Subcutaneous abdominal adipose tissue (tissue), 5 donors: Measurements from ENCODE around the gene RPS27L.

ENCODE experiments used
- H3K27ac ChIP-seq: one replicate; pipeline ENCODE4 v1.7.0; 2013; ENCODE audit warnings: low read depth, mild to moderate bottlenecking, inconsistent platforms, low read length, moderate library complexity
- H3K27me3 ChIP-seq, 5 donors: one replicate each; pipeline ENCODE4 v1.7.0; 2013; ENCODE audit warnings: low read length in 5 of 5, inconsistent platforms in 1 of 5; ENCODE audit not compliant: control insufficient read depth in 5 of 5, insufficient read depth in 4 of 5
- H3K36me3 ChIP-seq, 5 donors: one replicate each; pipeline ENCODE4 v1.7.0; 2013; ENCODE audit warnings: low read length in 5 of 5; ENCODE audit not compliant: control insufficient read depth in 5 of 5, insufficient read depth in 5 of 5
- H3K4me1 ChIP-seq, 5 donors: one replicate each; pipeline ENCODE4 v1.7.0; 2013; ENCODE audit warnings: low read length in 5 of 5, mild to moderate bottlenecking in 3 of 5, moderate library complexity in 1 of 5; ENCODE audit not compliant: control insufficient read depth in 5 of 5, insufficient read depth in 5 of 5
- H3K4me3 ChIP-seq, 5 donors: one replicate each; pipeline ENCODE4 v1.7.0; 2013; ENCODE audit warnings: low read length in 5 of 5, low read depth in 1 of 5
- H3K9ac ChIP-seq, 5 donors: one replicate each; pipeline ENCODE4 v1.7.0; 2013; ENCODE audit warnings: low read length in 5 of 5, mild to moderate bottlenecking in 4 of 5, moderate library complexity in 3 of 5
- H3K9me3 ChIP-seq, 5 donors: one replicate each; pipeline ENCODE4 v1.7.0; 2013; ENCODE audit warnings: low read length in 5 of 5; ENCODE audit not compliant: control insufficient read depth in 5 of 5
- donor health status: healthy.
- donor health status: healthy.
- donor health status: healthy.
- donor health status: healthy.
- donor health status: healthy.

Gene RPS27L

DNA sequence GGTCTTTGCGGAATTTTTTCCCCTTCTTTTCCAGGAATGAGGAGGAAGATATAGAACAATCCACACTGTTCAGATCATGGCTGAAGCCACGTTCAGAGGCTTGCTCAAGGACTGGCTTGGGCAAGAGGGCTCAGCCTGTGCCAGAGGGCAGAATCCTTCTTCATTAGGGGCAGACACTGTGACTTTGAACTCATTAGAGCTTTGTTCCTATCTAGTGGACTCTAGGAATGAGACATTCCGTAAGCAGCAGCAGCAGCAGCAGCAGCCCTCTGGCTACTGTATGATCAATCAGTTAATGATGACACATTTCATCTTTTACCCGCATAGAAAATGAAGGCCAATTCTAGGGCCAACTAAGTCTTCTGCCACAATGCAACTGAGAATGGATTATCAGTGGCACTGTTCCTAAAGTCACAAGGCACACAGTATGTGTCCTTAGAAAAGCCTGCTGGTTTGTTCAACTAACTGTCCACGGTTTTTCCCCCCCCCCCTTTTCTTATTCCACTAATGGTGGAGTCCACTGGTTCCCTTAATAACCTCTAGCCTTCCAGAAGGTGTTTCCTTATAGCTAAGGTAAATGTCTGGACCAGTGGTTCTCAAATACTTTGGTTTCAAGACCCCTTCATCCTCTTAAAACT is 30.4 kb upstream of the RPS27L start:
- Histone ChIP-seq H3K4me1 (peaks cover 0 to 34% (median 25%) of the 10 kb centered on the region in 5 donors), H3K36me3 (no peaks in the 10 kb centered on the region), H3K9me3 (no peaks in the 10 kb centered on the region), H3K27me3 (no peaks in the 10 kb centered on the region), H3K9ac (no peak overlapping the region), H3K27ac (no peak overlapping the region), H3K4me3 (no peak overlapping the region)

DNA sequence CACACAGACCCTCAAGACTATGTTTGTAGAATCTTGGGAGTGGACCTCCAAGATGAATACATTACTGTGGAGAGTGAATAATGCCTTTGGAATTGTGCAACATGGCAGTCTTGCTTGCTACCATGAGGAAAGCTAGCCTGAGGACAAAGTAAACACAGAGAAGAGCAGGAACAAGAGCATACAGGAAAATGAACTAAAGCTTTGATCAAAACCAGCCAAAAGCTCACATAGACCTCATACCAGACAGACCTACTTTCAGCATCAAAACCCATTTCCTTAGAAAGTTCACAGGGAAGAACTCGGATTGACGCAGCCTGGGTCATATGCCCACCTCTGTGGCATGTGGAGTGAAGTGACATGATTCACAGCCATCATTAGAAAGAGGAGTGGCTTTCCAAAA is 28.8 kb upstream of the RPS27L start:
- H3K4me3 ChIP-seq, result no peak overlapping the region
- no peaks in the 10 kb centered on the region for H3K9me3 ChIP-seq
- H3K4me1 ChIP-seq, result peaks cover 0 to 21% (median 18%) of the 10 kb centered on the region in 5 donors
- H3K27ac ChIP-seq, result no peak overlapping the region
- H3K36me3 ChIP-seq, result no peaks in the 10 kb centered on the region
- H3K9ac ChIP-seq, result no peak overlapping the region
- no peaks in the 10 kb centered on the region for H3K27me3 ChIP-seq

- Histone ChIP-seq H3K27ac (no peak overlapping the region), H3K27me3 (no peaks in the 10 kb centered on the region), H3K4me3 (no peak overlapping the region), H3K9me3 (no peaks in the 10 kb centered on the region), H3K9ac (no peak overlapping the region), H3K4me1 (peaks cover 0 to 13% (median 12%) of the 10 kb centered on the region in 5 donors), H3K36me3 (no peaks in the 10 kb centered on the region)
These were observed 27.9 kb upstream of the RPS27L start for GRCh38 chr15:63185206-63185605.

DNA sequence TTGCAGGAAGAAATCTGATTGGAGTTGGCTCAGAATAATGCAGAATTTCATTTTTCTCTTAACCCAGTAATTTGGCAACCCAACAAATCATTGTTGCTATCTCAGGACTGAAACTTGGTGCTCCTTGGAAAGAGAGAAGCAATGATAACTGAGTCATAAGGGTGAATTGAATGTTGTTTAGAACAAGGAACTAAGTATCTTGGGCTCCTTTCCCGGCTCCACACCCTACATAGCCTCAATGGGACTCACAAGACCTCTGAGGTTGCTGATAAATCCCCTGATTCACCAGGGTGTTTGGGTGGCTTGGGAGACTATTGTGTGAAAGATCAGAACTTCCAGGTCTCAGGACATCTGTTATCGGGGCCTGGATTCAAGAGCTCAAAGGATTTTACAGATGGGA is 24.4 kb upstream of the RPS27L start:
- no peaks in the 10 kb centered on the region for H3K4me1 ChIP-seq
- H3K27ac ChIP-seq, result no peak overlapping the region
- H3K36me3 ChIP-seq, result no peaks in the 10 kb centered on the region
- no peak overlapping the region for H3K9ac ChIP-seq
- H3K4me3 ChIP-seq, result no peak overlapping the region
- no peaks in the 10 kb centered on the region for H3K27me3 ChIP-seq
- H3K9me3 ChIP-seq, result no peaks in the 10 kb centered on the region

DNA sequence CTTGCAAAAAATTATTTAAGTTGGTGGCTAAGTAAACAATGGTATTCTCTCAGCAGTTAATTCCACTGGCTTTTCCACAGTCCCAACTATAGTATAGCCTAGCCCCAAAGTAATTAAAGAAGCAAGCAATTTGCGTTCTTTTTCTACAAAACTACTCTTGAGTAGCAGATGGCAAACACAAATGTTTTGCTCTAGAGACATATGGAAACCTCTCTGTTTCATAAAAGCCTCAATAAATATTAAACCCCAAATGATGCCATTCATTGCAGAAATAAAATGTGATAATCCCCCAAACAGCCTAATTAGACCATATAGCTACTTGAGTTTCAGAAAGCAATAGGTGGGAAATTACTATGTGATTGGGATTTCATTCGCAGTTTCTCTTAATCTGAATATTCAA is 23.5 kb upstream of the RPS27L start:
- Histone ChIP-seq H3K4me3 (no peak overlapping the region), H3K9me3 (no peaks in the 10 kb centered on the region), H3K4me1 (no peaks in the 10 kb centered on the region), H3K27ac (no peak overlapping the region), H3K36me3 (no peaks in the 10 kb centered on the region), H3K9ac (no peak overlapping the region), H3K27me3 (no peaks in the 10 kb centered on the region)

DNA sequence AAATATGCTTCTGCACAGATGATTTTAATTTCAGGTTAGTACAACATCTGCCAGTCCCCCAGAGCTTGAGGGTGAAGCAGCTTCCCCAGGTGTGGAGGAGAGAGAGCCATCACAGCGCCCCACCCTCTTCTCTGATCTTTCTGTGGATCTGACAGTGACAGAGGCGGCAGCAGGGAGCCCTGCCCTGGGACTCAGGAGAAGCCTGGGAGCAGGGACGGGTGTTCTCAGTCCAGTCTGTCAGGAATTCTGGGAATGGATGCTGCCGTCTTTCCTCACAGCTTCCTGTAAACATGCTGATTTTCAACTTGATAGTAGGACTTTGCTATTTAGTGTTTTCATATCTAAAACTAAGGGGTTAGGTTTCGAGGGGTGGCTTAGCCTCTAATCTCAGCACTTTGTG is 20.8 kb upstream of the RPS27L start:
- Histone ChIP-seq H3K27ac (no peak overlapping the region), H3K9ac (no peak overlapping the region), H3K4me1 (no peaks in the 10 kb centered on the region), H3K27me3 (no peaks in the 10 kb centered on the region), H3K36me3 (no peaks in the 10 kb centered on the region), H3K9me3 (no peaks in the 10 kb centered on the region), H3K4me3 (no peak overlapping the region)

- Histone ChIP-seq H3K4me3 (no peak overlapping the region), H3K36me3 (no peaks in the 10 kb centered on the region), H3K9me3 (no peaks in the 10 kb centered on the region), H3K9ac (no peak overlapping the region), H3K27ac (no peak overlapping the region), H3K27me3 (no peaks in the 10 kb centered on the region), H3K4me1 (no peaks in the 10 kb centered on the region)
These were observed 19.0 kb upstream of the RPS27L start for GRCh38 chr15:63176302-63176701.

DNA sequence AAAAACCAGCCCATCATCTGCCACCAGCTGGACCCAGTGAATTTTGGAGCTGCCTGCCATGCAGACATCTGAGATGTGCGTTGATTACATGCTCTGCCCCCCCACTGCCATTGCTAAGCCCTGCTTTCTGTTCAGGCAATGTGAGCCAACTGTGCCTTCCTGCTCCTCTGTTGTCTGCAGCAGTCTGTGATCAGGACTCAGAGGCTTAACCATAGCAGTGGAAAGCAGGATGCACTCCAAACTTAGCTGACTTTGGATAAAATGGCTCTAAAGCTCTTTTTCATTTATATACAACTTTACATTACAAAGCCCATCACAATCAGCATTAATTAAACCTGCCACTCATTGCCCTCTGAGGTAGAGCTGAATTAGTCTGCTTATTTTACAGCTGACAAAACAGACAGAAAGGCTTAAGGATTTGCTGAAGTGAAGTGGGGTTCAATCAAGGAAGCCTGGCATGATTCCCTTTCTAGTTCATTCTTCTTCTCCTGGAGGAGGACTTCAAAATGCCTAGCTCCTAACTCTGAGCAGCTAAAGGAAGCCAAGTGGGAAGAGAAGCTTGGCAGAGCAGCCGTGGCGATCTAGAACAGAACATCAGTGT is 15.7 kb upstream of the RPS27L start:
- Histone ChIP-seq H3K9me3 (no peaks in the 10 kb centered on the region), H3K9ac (no peak overlapping the region), H3K36me3 (no peaks in the 10 kb centered on the region), H3K4me3 (no peak overlapping the region), H3K4me1 (no peaks in the 10 kb centered on the region), H3K27me3 (no peaks in the 10 kb centered on the region), H3K27ac (no peak overlapping the region)

DNA sequence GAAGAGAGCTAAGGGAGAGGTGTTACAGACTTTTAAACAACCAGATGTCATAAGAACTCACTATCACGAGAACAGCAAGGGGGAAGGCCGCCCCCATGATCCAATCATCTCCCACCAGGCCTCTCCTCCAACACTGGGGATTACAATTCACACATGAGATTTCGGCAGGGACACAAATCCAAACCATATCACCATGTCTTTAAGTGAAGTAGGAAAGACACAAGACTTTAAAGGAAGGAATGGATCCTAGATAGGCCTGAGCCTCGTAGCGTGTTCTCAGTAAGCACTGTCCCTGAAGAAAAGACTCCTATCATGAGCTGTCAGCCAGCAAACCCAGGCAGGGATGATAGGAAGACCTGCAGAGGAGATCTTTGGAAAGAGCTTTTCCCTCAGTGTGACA is 15.1 kb upstream of the RPS27L start:
- Histone ChIP-seq H3K27me3 (no peaks in the 10 kb centered on the region), H3K36me3 (no peaks in the 10 kb centered on the region), H3K9me3 (no peaks in the 10 kb centered on the region), H3K9ac (no peak overlapping the region), H3K4me1 (no peaks in the 10 kb centered on the region), H3K4me3 (no peak overlapping the region), H3K27ac (no peak overlapping the region)

DNA sequence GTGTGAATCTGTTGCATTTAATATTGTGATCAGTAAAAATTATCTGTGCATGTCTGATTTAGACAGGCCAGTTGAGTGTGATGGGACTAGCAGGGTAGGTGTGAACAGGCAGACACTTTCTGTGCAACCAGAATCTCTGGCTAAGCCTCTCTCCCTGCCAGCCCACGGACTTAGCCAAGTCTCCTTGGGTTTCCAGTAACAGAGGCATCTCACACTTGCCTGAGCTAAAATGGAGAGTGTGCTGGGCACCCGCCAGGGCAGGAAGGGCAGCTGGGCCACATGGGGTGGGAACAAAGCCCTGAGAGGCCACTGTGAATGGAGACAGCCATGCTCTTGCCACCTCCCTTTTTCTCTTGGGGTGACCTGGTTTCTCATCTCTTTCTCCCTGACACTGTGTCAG is 12.5 kb upstream of the RPS27L start:
- H3K4me1 ChIP-seq, result peaks cover 0 to 10% (median 0%) of the 10 kb centered on the region in 5 donors
- no peaks in the 10 kb centered on the region for H3K27me3 ChIP-seq
- no peak overlapping the region for H3K4me3 ChIP-seq
- no peaks in the 10 kb centered on the region for H3K9me3 ChIP-seq
- no peak overlapping the region for H3K27ac ChIP-seq
- H3K9ac ChIP-seq, result no peak overlapping the region
- H3K36me3 ChIP-seq, result no peaks in the 10 kb centered on the region
